SK-N-SH treated with all-trans-retinoic acid at 6 μM for 48 hours (cell line): Measurements from ENCODE around the gene TRIM31.

Experiments
- ATAC-seq: fragments of 200-7000 bp; cut with Tn5 transposase; 3 replicates; pipeline ENCODE4 v1.9.1; 2020; ENCODE audit warnings: mild to moderate bottlenecking, moderate library complexity
- ARNTL ChIP-seq: fragments of 450-650 bp; formaldehyde crosslinking; IDR thresholded peaks from 2 replicates; pipeline ENCODE4 v1.5.0; 2020; ENCODE audit warnings: low read depth, mild to moderate bottlenecking, moderate library complexity, borderline replicate concordance
- BACH2 ChIP-seq: fragments of 250-450 bp; sonication (Bioruptor Pico); IDR thresholded peaks from 2 replicates; pipeline ENCODE4 v1.9.0; 2021; ENCODE audit warnings: mild to moderate bottlenecking, borderline replicate concordance
- CREB5 ChIP-seq: fragments of 250-450 bp; sonication (Bioruptor Pico); IDR thresholded peaks from 2 replicates; pipeline ENCODE4 v1.5.1; 2020; ENCODE audit warnings: low read depth, mild to moderate bottlenecking, moderate library complexity
- CSDC2 ChIP-seq: fragments of 250-450 bp; sonication (Bioruptor Pico); IDR thresholded peaks from 2 replicates; pipeline ENCODE4 v1.5.0; 2020; ENCODE audit warnings: mild to moderate bottlenecking, moderate library complexity
- CSRNP3 ChIP-seq: fragments of 250-450 bp; sonication (Bioruptor Pico); IDR thresholded peaks from 2 replicates; pipeline ENCODE4 v1.5.1; 2021; ENCODE audit warnings: mild to moderate bottlenecking, moderate library complexity
- ESRRG ChIP-seq: fragments of 250-450 bp; sonication (Bioruptor Pico); IDR thresholded peaks from 2 replicates; pipeline ENCODE4 v1.6.1; 2021; ENCODE audit warnings: mild to moderate bottlenecking
- GLIS3 ChIP-seq: fragments of 250-450 bp; sonication (Bioruptor Pico); IDR thresholded peaks from 2 replicates; pipeline ENCODE4 v1.5.0; 2020; ENCODE audit warnings: mild to moderate bottlenecking, moderate library complexity
- ISL1 ChIP-seq: fragments of 250-450 bp; sonication (Bioruptor Pico); IDR thresholded peaks from 2 replicates; pipeline ENCODE4 v2.1.2; 2022; ENCODE audit warnings: mild to moderate bottlenecking, moderate library complexity
- OSR1 ChIP-seq: fragments of 250-450 bp; sonication (Bioruptor Pico); IDR thresholded peaks from 2 replicates; pipeline ENCODE4 v1.8.0; 2022; ENCODE audit warnings: moderate library complexity, mild to moderate bottlenecking, inconsistent platforms
- PATZ1 ChIP-seq: fragments of 250-450 bp; sonication (Bioruptor Pico); IDR thresholded peaks from 2 replicates; pipeline ENCODE4 v1.8.0; 2020; ENCODE audit warnings: mild to moderate bottlenecking, moderate library complexity, borderline replicate concordance
- POU6F1 ChIP-seq: fragments of 250-450 bp; sonication (Bioruptor Pico); IDR thresholded peaks from 2 replicates; pipeline ENCODE4 v1.8.0; 2021; ENCODE audit warnings: low read depth, mild to moderate bottlenecking, moderate library complexity, borderline replicate concordance
- PPARA ChIP-seq: fragments of 250-450 bp; sonication (Bioruptor Pico); IDR thresholded peaks from 2 replicates; pipeline ENCODE4 v1.5.0; 2020; ENCODE audit warnings: mild to moderate bottlenecking, borderline replicate concordance
- SNAI2 ChIP-seq: fragments of 250-450 bp; sonication (Bioruptor Pico); IDR thresholded peaks from 2 replicates; pipeline ENCODE4 v1.5.0; 2020; ENCODE audit warnings: mild to moderate bottlenecking, moderate library complexity
- TOX ChIP-seq: fragments of 250-450 bp; sonication (Bioruptor Pico); IDR thresholded peaks from 2 replicates; pipeline ENCODE4 v1.8.0; 2021; ENCODE audit warnings: mild to moderate bottlenecking, moderate library complexity, borderline replicate concordance
- TSHZ2 ChIP-seq: fragments of 250-450 bp; sonication (Bioruptor Pico); IDR thresholded peaks from 2 replicates; pipeline ENCODE4 v1.5.0; 2020; ENCODE audit warnings: mild to moderate bottlenecking, moderate library complexity
- ZC3H10 ChIP-seq: fragments of 250-450 bp; sonication (Bioruptor Pico); IDR thresholded peaks from 2 replicates; pipeline ENCODE4 v1.5.1; 2021; ENCODE audit warnings: mild to moderate bottlenecking, moderate library complexity
- ZFP3 ChIP-seq: fragments of 250-450 bp; sonication (Bioruptor Pico); IDR thresholded peaks from 2 replicates; pipeline ENCODE4 v1.5.0; 2020; ENCODE audit warnings: mild to moderate bottlenecking, moderate library complexity
- ZFP30 ChIP-seq: fragments of 450-650 bp; formaldehyde crosslinking; IDR thresholded peaks from 2 replicates; pipeline ENCODE4 v1.5.0; 2022; ENCODE audit warnings: mild to moderate bottlenecking, moderate library complexity
- ZNF565 ChIP-seq: fragments of 450-650 bp; formaldehyde crosslinking; conservative IDR thresholded peaks from 2 replicates; pipeline ENCODE4 v1.5.0; 2020; ENCODE audit warnings: low read depth, mild to moderate bottlenecking, moderate library complexity
- ZNF70 ChIP-seq: fragments of 450-650 bp; formaldehyde crosslinking; IDR thresholded peaks from 2 replicates; pipeline ENCODE4 v1.5.0; 2020; ENCODE audit warnings: mild to moderate bottlenecking, moderate library complexity

The TRIM31 gene

GRCh38 chr6:30096829-30097228 lies 16.1 kb downstream of the TRIM31 start:
- no peak for TF ChIP-seq TSHZ2 (CRISPR knock-in tag)
- no peak for TF ChIP-seq CSRNP3 (CRISPR knock-in tag)
- TF ChIP-seq OSR1 (CRISPR knock-in tag) = no peak
- TF ChIP-seq POU6F1 (CRISPR knock-in tag) = no peak
- TF ChIP-seq SNAI2 (CRISPR knock-in tag) = no peak
- TF ChIP-seq CREB5 (CRISPR knock-in tag) = no peak
- TF ChIP-seq PPARA (CRISPR knock-in tag) = no peak
- no peak for TF ChIP-seq ARNTL (CRISPR knock-in tag)
- no peak for TF ChIP-seq ESRRG (CRISPR knock-in tag)
- TF ChIP-seq ZNF70 (CRISPR knock-in tag) = no peak
- no peak for TF ChIP-seq ZFP30
- TF ChIP-seq CSDC2 (CRISPR knock-in tag) = no peak
- no peak for TF ChIP-seq ZNF565 (CRISPR knock-in tag)
- TF ChIP-seq ZC3H10 = no peak
- TF ChIP-seq ZFP3 (CRISPR knock-in tag) = no peak
- no peak for TF ChIP-seq BACH2
- TF ChIP-seq ISL1 (CRISPR knock-in tag) = no peak
- TF ChIP-seq TOX (CRISPR knock-in tag) = no peak
- no peak for TF ChIP-seq GLIS3
- TF ChIP-seq, all 23 proteins: peak for 0
- no peak for ATAC-seq

GRCh38 chr6:30093951-30094661 lies 18.8 kb downstream of the TRIM31 start:
- TF ChIP-seq POU6F1 (CRISPR knock-in tag) (no peak), PATZ1 (CRISPR knock-in tag) (no peak)
- ATAC-seq = no peak; the same call in 2 of the 3 replicates
